A549 (cell line): Measurements from ENCODE around the gene CCPG1. TPM values are rescaled to one million over a fixed set of nuclear protein-coding genes. Genes with fewer than 3 reads are reported as not detected.

Source experiments
- ATAC-seq, 2 experiments: fragments of 200-7000 bp in 1 of 2; fragments of >200 bp in 1 of 2; cut with Nextera tagmentation in 1 of 2; cut with Tn5 transposase in 1 of 2; 3 replicates each; pipeline versions ENCODE4 v1.8.0 to v1.9.1; 2018 to 2020; ENCODE audit warnings: mild to moderate bottlenecking in 1 of 2, moderate library complexity in 1 of 2
- CTCF ChIA-PET: fragments of 300-600 bp; sonication (Branson Sonifier 250); formaldehyde crosslinking; extraction: SDS; loops from one replicate; lab custom pipeline; 2021; ENCODE audit warnings: antibody characterized with exemption, inconsistent platforms; lab: Yijun Ruan, JAX
- POLR2A ChIA-PET: fragments of 350-600 bp; formaldehyde crosslinking; extraction: SDS; loops from one replicate; lab custom pipeline; 2021; ENCODE audit warnings: antibody characterized with exemption, inconsistent platforms; lab: Yijun Ruan, JAX
- DNase-seq, 2 experiments: peaks; one replicate each; pipeline versions ENCODE4 v3.0.0 to v3.0.0-alpha.2; 2011 to 2016; ENCODE audit warnings: low read depth in 1 of 2, low spot score in 1 of 2
- FAIRE-seq: peaks from 2 replicates; lab custom pipeline; 2011; peaks lifted over from hg19 to GRCh38; lab: Jason Lieb, UNC
- H3K27ac ChIP-seq, 2 experiments: fragments of >200 bp; sonication (Bioruptor Twin); formaldehyde crosslinking; 3 replicates each; pipeline ENCODE4 v1.5.1; 2016 to 2017
- H3K4me1 ChIP-seq: fragments of >200 bp; sonication (Bioruptor Twin); formaldehyde crosslinking; 3 replicates; pipeline ENCODE4 v1.6.1; 2016
- H3K4me2 ChIP-seq: fragments of >200 bp; sonication (Bioruptor Twin); formaldehyde crosslinking; 3 replicates; pipeline ENCODE4 v1.6.1; 2016
- H3K4me3 ChIP-seq: fragments of >200 bp; sonication (Bioruptor Twin); formaldehyde crosslinking; 3 replicates; pipeline ENCODE4 v1.5.1; 2016
- H3K9me3 ChIP-seq: fragments of >200 bp; sonication (Bioruptor Twin); formaldehyde crosslinking; 3 replicates; pipeline ENCODE4 v1.6.1; 2016
- CBX8 ChIP-seq: fragments of 200-600 bp; sonication (generic); IDR thresholded peaks from 2 replicates; pipeline ENCODE4 v1.6.1; 2016
- CEBPB ChIP-seq, 2 experiments: fragments of >200 bp in 1 of 2; sonication (Bioruptor Twin) in 1 of 2; formaldehyde crosslinking in 1 of 2; IDR thresholded peaks; 2 replicates each; pipeline ENCODE4 v1.6.1; 2012 to 2016
- CHD4 ChIP-seq: fragments of 200-600 bp; sonication (generic); IDR thresholded peaks from 2 replicates; pipeline ENCODE4 v1.6.1; 2016; ENCODE audit warnings: antibody characterized with exemption, mild to moderate bottlenecking, borderline replicate concordance
- EHF ChIP-seq: fragments of 250-450 bp; sonication (Bioruptor Pico); IDR thresholded peaks from 2 replicates; pipeline ENCODE4 v1.5.0; 2020; ENCODE audit warnings: mild to moderate bottlenecking
- EHMT2 ChIP-seq: fragments of 200-600 bp; sonication (generic); IDR thresholded peaks from 2 replicates; pipeline ENCODE4 v1.6.1; 2016; ENCODE audit warnings: antibody characterized with exemption, low read depth, mild to moderate bottlenecking, moderate library complexity
- EP300 ChIP-seq, 2 experiments: fragments of >200 bp; sonication (Bioruptor Twin); formaldehyde crosslinking; IDR thresholded peaks; 2 replicates in 1 of 2; 3 replicates in 1 of 2; pipeline ENCODE4 v1.6.1; 2016 to 2017
- FOSB ChIP-seq: fragments of 250-450 bp; sonication (Bioruptor Pico); IDR thresholded peaks from 2 replicates; pipeline ENCODE4 v1.5.0; 2020; ENCODE audit warnings: mild to moderate bottlenecking, moderate library complexity
- HDAC2 ChIP-seq: fragments of 200-600 bp; sonication (generic); IDR thresholded peaks from 2 replicates; pipeline ENCODE4 v1.6.1; 2016
- HEYL ChIP-seq: fragments of 250-450 bp; sonication (Bioruptor Pico); IDR thresholded peaks from 2 replicates; pipeline ENCODE4 v1.8.0; 2021; ENCODE audit warnings: mild to moderate bottlenecking, moderate library complexity
- HOXA7 ChIP-seq: fragments of 250-450 bp; sonication (Bioruptor Pico); IDR thresholded peaks from 2 replicates; pipeline ENCODE4 v1.5.0; 2020; ENCODE audit warnings: mild to moderate bottlenecking, moderate library complexity
- HOXB13 ChIP-seq: fragments of 250-450 bp; sonication (Bioruptor Pico); IDR thresholded peaks from 2 replicates; pipeline ENCODE4 v1.5.0; 2020; ENCODE audit warnings: low read depth, mild to moderate bottlenecking, moderate library complexity
- KDM1A ChIP-seq: fragments of 200-600 bp; sonication (generic); IDR thresholded peaks from 2 replicates; pipeline ENCODE4 v1.6.1; 2016; ENCODE audit warnings: low read depth, mild to moderate bottlenecking
- MAZ ChIP-seq: fragments of 150-350 bp; IDR thresholded peaks from 2 replicates; pipeline ENCODE4 v1.6.1; 2014; ENCODE audit warnings: antibody characterized with exemption, low read depth, low read length, borderline replicate concordance
- MYC ChIP-seq: IDR thresholded peaks from 2 replicates; pipeline ENCODE4 v1.6.1; 2012; ENCODE audit warnings: mild to moderate bottlenecking, inconsistent platforms, low read length, improper control_type of control experiment, borderline replicate concordance
- NFE2L2 ChIP-seq: fragments of 150-350 bp; conservative IDR thresholded peaks from 2 replicates; pipeline ENCODE4 v1.6.1; 2014; ENCODE audit warnings: low read length
- POLR2AphosphoS2 ChIP-seq: conservative IDR thresholded peaks from 2 replicates; pipeline ENCODE4 v1.6.1; 2012; ENCODE audit warnings: low read length, improper control_type of control experiment, inconsistent platforms
- RFX5 ChIP-seq: fragments of 450-650 bp; IDR thresholded peaks from 2 replicates; pipeline ENCODE4 v1.7.1; 2014; ENCODE audit warnings: antibody characterized with exemption, mild to moderate bottlenecking, moderate library complexity
- SMC3 ChIP-seq: fragments of >200 bp; sonication (Bioruptor Twin); formaldehyde crosslinking; IDR thresholded peaks from 3 replicates; pipeline ENCODE4 v1.6.1; 2018; ENCODE audit warnings: inconsistent platforms
- TFCP2L1 ChIP-seq: fragments of 250-450 bp; sonication (Bioruptor Pico); IDR thresholded peaks from 2 replicates; pipeline ENCODE4 v1.5.0; 2021; ENCODE audit warnings: mild to moderate bottlenecking
- ZC3H11A ChIP-seq: fragments of 450-650 bp; IDR thresholded peaks from 2 replicates; pipeline ENCODE4 v1.6.1; 2014; ENCODE audit warnings: antibody characterized with exemption, mild to moderate bottlenecking
- ZNF302 ChIP-seq: fragments of 250-450 bp; sonication (Bioruptor Pico); IDR thresholded peaks from 2 replicates; pipeline ENCODE4 v1.9.0; 2021; ENCODE audit warnings: inconsistent platforms, mild to moderate bottlenecking, moderate library complexity
- ZSCAN20 ChIP-seq: fragments of 250-450 bp; sonication (Bioruptor Pico); IDR thresholded peaks from 2 replicates; pipeline ENCODE4 v1.8.0; 2022; ENCODE audit warnings: mild to moderate bottlenecking, moderate library complexity
- WGBS: methylation state at CpG from one replicate; pipeline ENCODE4 v1.1.6; 2017; ENCODE audit errors: missing lambda C conversion rate; 5-methylcytosine and 5-hydroxymethylcytosine counted together
- polyA plus RNA-seq, 4 experiments: library from polyadenylated mRNA; depleted of rRNA in 3 of 4; stranded (reverse); fragments of >200 nt; fragmentation: RNase III in 1 of 4; extraction: RNeasy Plus Mini Kit Qiagen cat#74134 plus additional on column Dnase treatment in 1 of 4; gene quantifications; 2 replicates in 3 of 4; 3 replicates in 1 of 4; pipeline ENCODE4 v1.2.3, GENCODE V29; 2011 to 2017
- TF ChIP-seq, protein P1 (sequence below): fragments of 250-450 bp; sonication (Bioruptor Pico); IDR thresholded peaks from 2 replicates; pipeline ENCODE4 v1.5.0; 2020; ENCODE audit warnings: low read depth, mild to moderate bottlenecking, moderate library complexity
- TF ChIP-seq, protein P2 (sequence below): fragments of 250-450 bp; sonication (Bioruptor Pico); IDR thresholded peaks from 2 replicates; pipeline ENCODE4 v1.5.0; 2021; ENCODE audit warnings: mild to moderate bottlenecking, moderate library complexity, borderline replicate concordance
- TF ChIP-seq, protein P3 (sequence below): fragments of >200 bp; sonication (Bioruptor Twin); formaldehyde crosslinking; IDR thresholded peaks from 3 replicates; pipeline ENCODE4 v1.6.1; 2016

CCPG1 gene
- polyA plus RNA-seq, 2 of the 4 experiments (the other 2 are of a cell fraction) = 36.6 to 176 TPM

GRCh38 chr15:55356985-55357585 is 51.1 kb downstream of the CCPG1 start:
- H3K4me1 ChIP-seq = peaks cover 13% of the 10 kb centered on the region; the same call in 2 of the 3 replicates
- TF ChIP-seq EHMT2 (no peak), HEYL (CRISPR knock-in tag) (no peak), SMC3 (no peak), NFE2L2 (no peak), ZNF302 (CRISPR knock-in tag) (no peak), EP300 (IDR thresholded peaks at IDR 0.05) (no peak), POLR2AphosphoS2 (0 out of 2 replicates have a peak, but pooled peaks have one; percentile 51), RFX5 (no peak)
- TF ChIP-seq, all 56 proteins: peak for 1
- Histone ChIP-seq H3K27ac (no peak overlapping the region), H3K4me2 (no peak overlapping the region), H3K4me3 (no peak overlapping the region), H3K9me3 (no peaks in the 10 kb centered on the region)
- peak; percentile 74 for FAIRE-seq
- no peak for ATAC-seq
- CTCF ChIA-PET = interaction anchor here (0.6 to 1.3 kb wide), 2 partner anchors 12 to 140 kb away, joined by 3 read pairs; no protein-coding TSS in a partner anchor
- DNase-seq = no peak
- POLR2A ChIA-PET = interaction anchor here (0.7 kb wide), 1 partner anchor 160 kb away, joined by 3 read pairs; the partner anchor contains the start of gene RSL24D1
- 96% methylated on average over 5 of the region's 5 CpGs for WGBS

DNA sequence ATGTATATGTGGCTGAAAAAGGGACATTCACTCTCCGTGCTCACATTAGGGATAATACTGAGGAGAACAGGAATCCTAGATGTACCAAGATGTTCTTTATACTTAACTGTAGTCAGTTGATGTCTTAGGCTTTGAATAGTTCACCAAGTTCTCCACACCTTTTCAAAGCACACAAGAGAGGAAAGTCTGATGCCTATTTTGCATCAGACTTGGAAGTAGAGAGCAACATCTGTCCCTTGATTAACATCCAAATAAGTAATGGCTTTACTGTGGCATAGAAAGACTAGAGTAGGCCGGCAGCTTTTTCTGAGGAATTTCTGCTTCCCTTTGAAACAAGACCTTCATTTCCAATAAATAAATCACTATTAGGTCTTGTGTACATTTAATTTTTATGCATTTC is 55.1 kb downstream of the CCPG1 start:
- whole genome bisulfite sequencing = 92% methylated on average over 2 of the region's 2 CpGs
- TF ChIP-seq, protein P1, sequence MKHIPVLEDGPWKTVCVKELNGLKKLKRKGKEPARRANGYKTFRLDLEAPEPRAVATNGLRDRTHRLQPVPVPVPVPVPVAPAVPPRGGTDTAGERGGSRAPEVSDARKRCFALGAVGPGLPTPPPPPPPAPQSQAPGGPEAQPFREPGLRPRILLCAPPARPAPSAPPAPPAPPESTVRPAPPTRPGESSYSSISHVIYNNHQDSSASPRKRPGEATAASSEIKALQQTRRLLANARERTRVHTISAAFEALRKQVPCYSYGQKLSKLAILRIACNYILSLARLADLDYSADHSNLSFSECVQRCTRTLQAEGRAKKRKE (CRISPR knock-in tag) = no peak
- no peak for TF ChIP-seq MYC
- TF ChIP-seq, protein P2, sequence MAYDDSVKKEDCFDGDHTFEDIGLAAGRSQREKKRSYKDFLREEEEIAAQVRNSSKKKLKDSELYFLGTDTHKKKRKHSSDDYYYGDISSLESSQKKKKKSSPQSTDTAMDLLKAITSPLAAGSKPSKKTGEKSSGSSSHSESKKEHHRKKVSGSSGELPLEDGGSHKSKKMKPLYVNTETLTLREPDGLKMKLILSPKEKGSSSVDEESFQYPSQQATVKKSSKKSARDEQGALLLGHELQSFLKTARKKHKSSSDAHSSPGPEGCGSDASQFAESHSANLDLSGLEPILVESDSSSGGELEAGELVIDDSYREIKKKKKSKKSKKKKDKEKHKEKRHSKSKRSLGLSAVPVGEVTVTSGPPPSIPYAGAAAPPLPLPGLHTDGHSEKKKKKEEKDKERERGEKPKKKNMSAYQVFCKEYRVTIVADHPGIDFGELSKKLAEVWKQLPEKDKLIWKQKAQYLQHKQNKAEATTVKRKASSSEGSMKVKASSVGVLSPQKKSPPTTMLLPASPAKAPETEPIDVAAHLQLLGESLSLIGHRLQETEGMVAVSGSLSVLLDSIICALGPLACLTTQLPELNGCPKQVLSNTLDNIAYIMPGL (CRISPR knock-in tag) = no peak
- TF ChIP-seq CEBPB (IDR thresholded peaks at IDR 0.05) = no peak
- no peak for TF ChIP-seq HEYL (CRISPR knock-in tag)
- TF ChIP-seq HOXB13 (CRISPR knock-in tag) = no peak
- TF ChIP-seq CHD4 = no peak
- no peak for TF ChIP-seq FOSB (CRISPR knock-in tag)
- no peak for TF ChIP-seq MAZ
- no peak for TF ChIP-seq HDAC2
- no peak for TF ChIP-seq ZC3H11A
- no peak for TF ChIP-seq HOXA7 (CRISPR knock-in tag)
- no peak for TF ChIP-seq TFCP2L1 (CRISPR knock-in tag)
- no peak for TF ChIP-seq KDM1A
- no peak for TF ChIP-seq CBX8
- no peak for TF ChIP-seq ZSCAN20 (CRISPR knock-in tag)
- no peak for TF ChIP-seq POLR2AphosphoS2
- TF ChIP-seq, protein P3, sequence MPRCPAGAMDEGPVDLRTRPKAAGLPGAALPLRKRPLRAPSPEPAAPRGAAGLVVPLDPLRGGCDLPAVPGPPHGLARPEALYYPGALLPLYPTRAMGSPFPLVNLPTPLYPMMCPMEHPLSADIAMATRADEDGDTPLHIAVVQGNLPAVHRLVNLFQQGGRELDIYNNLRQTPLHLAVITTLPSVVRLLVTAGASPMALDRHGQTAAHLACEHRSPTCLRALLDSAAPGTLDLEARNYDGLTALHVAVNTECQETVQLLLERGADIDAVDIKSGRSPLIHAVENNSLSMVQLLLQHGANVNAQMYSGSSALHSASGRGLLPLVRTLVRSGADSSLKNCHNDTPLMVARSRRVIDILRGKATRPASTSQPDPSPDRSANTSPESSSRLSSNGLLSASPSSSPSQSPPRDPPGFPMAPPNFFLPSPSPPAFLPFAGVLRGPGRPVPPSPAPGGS = no peak
- TF ChIP-seq EHF (CRISPR knock-in tag) = no peak
- Histone ChIP-seq H3K9me3 (no peaks in the 10 kb centered on the region), H3K4me3 (no peak overlapping the region), H3K4me2 (no peak overlapping the region), H3K27ac (no peak overlapping the region), H3K4me1 (peaks cover 6% of the 10 kb centered on the region; the same call in 2 of the 3 replicates)
- POLR2A ChIA-PET = no interaction called here
- ATAC-seq = no peak
- CTCF ChIA-PET = interaction anchor here (1.0 kb wide), 1 partner anchor 82 kb away, joined by 4 read pairs; no protein-coding TSS in a partner anchor
- DNase-seq = no peak
- no peak for FAIRE-seq
